ENCODE measurements around the gene DOCK9. TPM values are rescaled to one million over a fixed set of nuclear protein-coding genes. Genes with fewer than 3 reads are reported as not detected.

Gene DOCK9
- total RNA-seq, 1 donor from 2014 or later, result 56.3 TPM

DNA sequence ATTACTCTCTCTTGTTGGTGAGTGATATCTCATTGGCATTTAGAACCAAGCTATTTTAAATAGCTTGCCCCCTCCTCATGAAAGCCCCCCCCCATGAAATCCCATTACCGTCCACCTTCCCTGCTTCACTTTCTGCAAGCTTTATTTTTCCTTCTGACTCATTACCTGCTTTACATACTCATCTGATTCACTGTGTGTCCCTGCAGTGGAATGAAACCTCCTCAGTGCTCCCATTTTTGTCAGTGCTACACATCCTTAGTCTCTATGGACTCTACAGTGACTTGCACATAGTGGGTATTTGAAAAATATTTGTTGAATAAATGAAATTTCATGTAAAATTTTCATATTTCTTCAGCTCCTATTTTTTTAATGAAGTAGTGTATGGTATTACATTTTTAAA lies 62.3 kb downstream of the DOCK9 start:
- Mint-ChIP-seq H3K27me3 (ENCODE audit: low read depth, unreplicated experiment) (no peaks in the 10 kb centered on the region), H3K9me3 (ENCODE audit: unreplicated experiment) (no peaks in the 10 kb centered on the region), H3K36me3 (ENCODE audit: low read depth, unreplicated experiment) (peaks cover 10% of the 10 kb centered on the region), H3K4me3 (ENCODE audit: unreplicated experiment) (no peak overlapping the region), H3K27ac (ENCODE audit: unreplicated experiment) (no peak overlapping the region), H3K4me1 (ENCODE audit: low read depth, unreplicated experiment) (peaks cover 12% of the 10 kb centered on the region)
- no peak for DNase-seq (ENCODE audit: low read depth)
- FAIRE-seq, result no peak
- no peaks in the 10 kb centered on the region for H3K36me3 ChIP-seq (ENCODE audit: insufficient read depth, low read length)
- no peak overlapping the region for H3K4me2 ChIP-seq (ENCODE audit: low read length)
- TF ChIP-seq EZH2 (IDR thresholded peaks at IDR 0.05; ENCODE audit: insufficient read depth, low read length), result no peak
- TF ChIP-seq, protein P1, sequence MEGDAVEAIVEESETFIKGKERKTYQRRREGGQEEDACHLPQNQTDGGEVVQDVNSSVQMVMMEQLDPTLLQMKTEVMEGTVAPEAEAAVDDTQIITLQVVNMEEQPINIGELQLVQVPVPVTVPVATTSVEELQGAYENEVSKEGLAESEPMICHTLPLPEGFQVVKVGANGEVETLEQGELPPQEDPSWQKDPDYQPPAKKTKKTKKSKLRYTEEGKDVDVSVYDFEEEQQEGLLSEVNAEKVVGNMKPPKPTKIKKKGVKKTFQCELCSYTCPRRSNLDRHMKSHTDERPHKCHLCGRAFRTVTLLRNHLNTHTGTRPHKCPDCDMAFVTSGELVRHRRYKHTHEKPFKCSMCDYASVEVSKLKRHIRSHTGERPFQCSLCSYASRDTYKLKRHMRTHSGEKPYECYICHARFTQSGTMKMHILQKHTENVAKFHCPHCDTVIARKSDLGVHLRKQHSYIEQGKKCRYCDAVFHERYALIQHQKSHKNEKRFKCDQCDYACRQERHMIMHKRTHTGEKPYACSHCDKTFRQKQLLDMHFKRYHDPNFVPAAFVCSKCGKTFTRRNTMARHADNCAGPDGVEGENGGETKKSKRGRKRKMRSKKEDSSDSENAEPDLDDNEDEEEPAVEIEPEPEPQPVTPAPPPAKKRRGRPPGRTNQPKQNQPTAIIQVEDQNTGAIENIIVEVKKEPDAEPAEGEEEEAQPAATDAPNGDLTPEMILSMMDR (IDR thresholded peaks at IDR 0.05; ENCODE audit: insufficient read depth, low read depth, low read length), result no peak
- peaks cover 2% of the 10 kb centered on the region for H3K4me1 ChIP-seq (ENCODE audit: insufficient read depth, low read length)
- no peak overlapping the region for H3K4me3 ChIP-seq (ENCODE audit: insufficient read depth, low read depth, low read length)
- no peak overlapping the region for H3K27ac ChIP-seq (ENCODE audit: low read depth, low read length)
- no peak overlapping the region for H2AFZ ChIP-seq (ENCODE audit: low read depth, low read length)
- no peak overlapping the region for H3K9ac ChIP-seq (ENCODE audit: low read length)
- H4K20me1 ChIP-seq (ENCODE audit: insufficient read depth, low read length), result no peaks in the 10 kb centered on the region
- no peaks in the 10 kb centered on the region for H3K79me2 ChIP-seq (ENCODE audit: insufficient read depth, low read length)
- no peaks in the 10 kb centered on the region for H3K27me3 ChIP-seq (ENCODE audit: insufficient read depth, low read length)
- H3K9me3 ChIP-seq (ENCODE audit: insufficient read depth, low read depth, low read length), result no peaks in the 10 kb centered on the region

DNA sequence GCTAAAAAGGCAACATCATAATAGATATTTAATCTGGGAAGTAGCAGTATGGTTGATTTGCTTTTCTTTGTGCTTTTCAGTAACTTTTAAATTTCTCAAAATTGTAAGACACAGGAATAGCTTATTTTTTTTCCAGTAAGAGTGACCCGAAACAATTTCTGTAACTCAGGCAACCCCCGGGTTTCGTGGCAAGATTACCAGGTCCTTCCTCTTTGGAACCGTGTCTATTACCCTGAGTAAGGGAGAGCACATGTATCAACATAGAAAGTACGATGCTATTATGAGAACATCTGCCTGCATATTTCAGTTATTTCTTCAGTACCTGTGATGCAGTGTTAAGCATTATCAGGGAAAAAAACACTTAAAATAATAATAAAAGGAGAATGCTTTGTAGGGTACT lies 64.1 kb downstream of the DOCK9 start:
- H3K27ac Mint-ChIP-seq (ENCODE audit: unreplicated experiment), result no peak overlapping the region
- Histone ChIP-seq H3K4me2 (ENCODE audit: low read length) (no peak overlapping the region), H3K9ac (ENCODE audit: low read length) (no peak overlapping the region)

GRCh38 chr13:98912846-98913245 lies 65.0 kb downstream of the DOCK9 start:
- H3K27me3 Mint-ChIP-seq (ENCODE audit: low read depth, unreplicated experiment), result no peaks in the 10 kb centered on the region
- H3K9me3 Mint-ChIP-seq (ENCODE audit: unreplicated experiment), result no peaks in the 10 kb centered on the region
- Histone ChIP-seq H3K27me3 (ENCODE audit: insufficient read depth, low read length) (no peaks in the 10 kb centered on the region), H3K27ac (ENCODE audit: low read depth, low read length) (no peak overlapping the region), H3K9ac (ENCODE audit: low read length) (no peak overlapping the region), H3K9me3 (ENCODE audit: insufficient read depth, low read depth, low read length) (no peaks in the 10 kb centered on the region), H3K4me1 (ENCODE audit: insufficient read depth, low read length) (peaks cover 8% of the 10 kb centered on the region), H3K4me3 (ENCODE audit: insufficient read depth, low read depth, low read length) (no peak overlapping the region), H3K4me2 (ENCODE audit: low read length) (no peak overlapping the region), H3K36me3 (ENCODE audit: insufficient read depth, low read length) (no peaks in the 10 kb centered on the region), H2AFZ (ENCODE audit: low read depth, low read length) (no peak overlapping the region), H4K20me1 (ENCODE audit: insufficient read depth, low read length) (no peaks in the 10 kb centered on the region), H3K79me2 (ENCODE audit: insufficient read depth, low read length) (no peaks in the 10 kb centered on the region)
- no peak overlapping the region for H3K27ac Mint-ChIP-seq (ENCODE audit: unreplicated experiment)
- TF ChIP-seq, protein P1 (IDR thresholded peaks at IDR 0.05; ENCODE audit: insufficient read depth, low read depth, low read length), result no peak
- TF ChIP-seq EZH2 (IDR thresholded peaks at IDR 0.05; ENCODE audit: insufficient read depth, low read length), result no peak
- peaks cover 23% of the 10 kb centered on the region for H3K4me1 Mint-ChIP-seq (ENCODE audit: low read depth, unreplicated experiment)
- no peak for DNase-seq (ENCODE audit: low read depth)
- no peak for FAIRE-seq
- no peak overlapping the region for H3K4me3 Mint-ChIP-seq (ENCODE audit: unreplicated experiment)
- peaks cover 5% of the 10 kb centered on the region for H3K36me3 Mint-ChIP-seq (ENCODE audit: low read depth, unreplicated experiment)

More for the DNA sequence above, 64.1 kb downstream of the DOCK9 start:
- no peak for TF ChIP-seq EZH2 (IDR thresholded peaks at IDR 0.05; ENCODE audit: insufficient read depth, low read length)
- TF ChIP-seq, protein P1 (IDR thresholded peaks at IDR 0.05; ENCODE audit: insufficient read depth, low read depth, low read length), result no peak
- Histone ChIP-seq H3K36me3 (ENCODE audit: insufficient read depth, low read length) (no peaks in the 10 kb centered on the region), H3K27me3 (ENCODE audit: insufficient read depth, low read length) (no peaks in the 10 kb centered on the region), H2AFZ (ENCODE audit: low read depth, low read length) (no peak overlapping the region), H4K20me1 (ENCODE audit: insufficient read depth, low read length) (no peaks in the 10 kb centered on the region), H3K27ac (ENCODE audit: low read depth, low read length) (no peak overlapping the region), H3K4me1 (ENCODE audit: insufficient read depth, low read length) (peaks cover 8% of the 10 kb centered on the region), H3K4me3 (ENCODE audit: insufficient read depth, low read depth, low read length) (no peak overlapping the region), H3K9me3 (ENCODE audit: insufficient read depth, low read depth, low read length) (no peaks in the 10 kb centered on the region), H3K79me2 (ENCODE audit: insufficient read depth, low read length) (no peaks in the 10 kb centered on the region)
- Mint-ChIP-seq H3K4me3 (ENCODE audit: unreplicated experiment) (no peak overlapping the region), H3K4me1 (ENCODE audit: low read depth, unreplicated experiment) (peaks cover 21% of the 10 kb centered on the region), H3K9me3 (ENCODE audit: unreplicated experiment) (no peaks in the 10 kb centered on the region), H3K27me3 (ENCODE audit: low read depth, unreplicated experiment) (no peaks in the 10 kb centered on the region), H3K36me3 (ENCODE audit: low read depth, unreplicated experiment) (peaks cover 5% of the 10 kb centered on the region)
- FAIRE-seq, result no peak
- DNase-seq (ENCODE audit: low read depth), result no peak
